ENCODE measurements around the gene LRRC18.

DNA sequence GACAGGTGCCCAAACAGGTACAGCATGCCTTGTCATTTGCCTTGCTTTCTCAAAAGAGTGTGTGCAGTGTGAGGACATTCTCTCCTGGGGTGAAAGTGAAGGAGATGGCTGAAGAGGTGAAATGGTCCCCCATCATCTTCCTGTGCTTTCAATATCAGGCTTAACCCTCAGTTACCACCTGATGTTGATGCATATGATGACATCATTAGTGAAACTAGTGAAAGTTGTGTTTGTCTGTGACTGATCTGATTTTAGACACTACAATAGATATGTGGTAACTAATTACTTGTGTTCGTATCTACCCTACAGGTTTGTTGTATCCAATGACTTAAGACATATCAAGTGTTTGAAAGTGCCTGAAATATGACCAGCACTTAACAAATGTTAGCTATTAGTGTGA, 24.4 kb upstream of the LRRC18 start:
- TF ChIP-seq, protein P1, sequence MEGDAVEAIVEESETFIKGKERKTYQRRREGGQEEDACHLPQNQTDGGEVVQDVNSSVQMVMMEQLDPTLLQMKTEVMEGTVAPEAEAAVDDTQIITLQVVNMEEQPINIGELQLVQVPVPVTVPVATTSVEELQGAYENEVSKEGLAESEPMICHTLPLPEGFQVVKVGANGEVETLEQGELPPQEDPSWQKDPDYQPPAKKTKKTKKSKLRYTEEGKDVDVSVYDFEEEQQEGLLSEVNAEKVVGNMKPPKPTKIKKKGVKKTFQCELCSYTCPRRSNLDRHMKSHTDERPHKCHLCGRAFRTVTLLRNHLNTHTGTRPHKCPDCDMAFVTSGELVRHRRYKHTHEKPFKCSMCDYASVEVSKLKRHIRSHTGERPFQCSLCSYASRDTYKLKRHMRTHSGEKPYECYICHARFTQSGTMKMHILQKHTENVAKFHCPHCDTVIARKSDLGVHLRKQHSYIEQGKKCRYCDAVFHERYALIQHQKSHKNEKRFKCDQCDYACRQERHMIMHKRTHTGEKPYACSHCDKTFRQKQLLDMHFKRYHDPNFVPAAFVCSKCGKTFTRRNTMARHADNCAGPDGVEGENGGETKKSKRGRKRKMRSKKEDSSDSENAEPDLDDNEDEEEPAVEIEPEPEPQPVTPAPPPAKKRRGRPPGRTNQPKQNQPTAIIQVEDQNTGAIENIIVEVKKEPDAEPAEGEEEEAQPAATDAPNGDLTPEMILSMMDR (tag by site-specific recombination; IDR thresholded peaks at IDR 0.05): no peak
- TF ChIP-seq ZNF660 (tag by site-specific recombination; IDR thresholded peaks at IDR 0.05): no peak
- no peak for TF ChIP-seq YY1 (tag by site-specific recombination; IDR thresholded peaks at IDR 0.05)
- TF ChIP-seq OVOL3 (tag by site-specific recombination; IDR thresholded peaks at IDR 0.05): no peak
- TF ChIP-seq, protein P2, sequence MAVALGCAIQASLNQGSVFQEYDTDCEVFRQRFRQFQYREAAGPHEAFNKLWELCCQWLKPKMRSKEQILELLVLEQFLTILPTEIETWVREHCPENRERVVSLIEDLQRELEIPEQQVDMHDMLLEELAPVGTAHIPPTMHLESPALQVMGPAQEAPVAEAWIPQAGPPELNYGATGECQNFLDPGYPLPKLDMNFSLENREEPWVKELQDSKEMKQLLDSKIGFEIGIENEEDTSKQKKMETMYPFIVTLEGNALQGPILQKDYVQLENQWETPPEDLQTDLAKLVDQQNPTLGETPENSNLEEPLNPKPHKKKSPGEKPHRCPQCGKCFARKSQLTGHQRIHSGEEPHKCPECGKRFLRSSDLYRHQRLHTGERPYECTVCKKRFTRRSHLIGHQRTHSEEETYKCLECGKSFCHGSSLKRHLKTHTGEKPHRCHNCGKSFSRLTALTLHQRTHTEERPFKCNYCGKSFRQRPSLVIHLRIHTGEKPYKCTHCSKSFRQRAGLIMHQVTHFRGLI (tag by site-specific recombination; IDR thresholded peaks at IDR 0.05): no peak
- TF ChIP-seq BCL11A (tag by site-specific recombination; IDR thresholded peaks at IDR 0.05; ENCODE audit: low read depth): no peak
- no peak for TF ChIP-seq FEZF1 (tag by site-specific recombination; IDR thresholded peaks at IDR 0.05)
- TF ChIP-seq ZNF341 (tag by site-specific recombination; IDR thresholded peaks at IDR 0.05; ENCODE audit: low read depth): no peak
- TF ChIP-seq, protein P3, sequence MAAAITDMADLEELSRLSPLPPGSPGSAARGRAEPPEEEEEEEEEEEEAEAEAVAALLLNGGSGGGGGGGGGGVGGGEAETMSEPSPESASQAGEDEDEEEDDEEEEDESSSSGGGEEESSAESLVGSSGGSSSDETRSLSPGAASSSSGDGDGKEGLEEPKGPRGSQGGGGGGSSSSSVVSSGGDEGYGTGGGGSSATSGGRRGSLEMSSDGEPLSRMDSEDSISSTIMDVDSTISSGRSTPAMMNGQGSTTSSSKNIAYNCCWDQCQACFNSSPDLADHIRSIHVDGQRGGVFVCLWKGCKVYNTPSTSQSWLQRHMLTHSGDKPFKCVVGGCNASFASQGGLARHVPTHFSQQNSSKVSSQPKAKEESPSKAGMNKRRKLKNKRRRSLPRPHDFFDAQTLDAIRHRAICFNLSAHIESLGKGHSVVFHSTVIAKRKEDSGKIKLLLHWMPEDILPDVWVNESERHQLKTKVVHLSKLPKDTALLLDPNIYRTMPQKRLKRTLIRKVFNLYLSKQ (tag by site-specific recombination; IDR thresholded peaks at IDR 0.05; ENCODE audit: borderline replicate concordance): no peak

Measured in HEK293 (cell line).